SK-N-SH (cell line): Measurements from ENCODE around the gene SUCLG2. TPM values are rescaled to one million over a fixed set of nuclear protein-coding genes. Genes with fewer than 3 reads are reported as not detected.

Experiments used
- CTCF ChIA-PET: fragments of 300-600, 350-600 bp; formaldehyde crosslinking; extraction: SDS; loops from one replicate; lab custom pipeline; 2021; lab: Yijun Ruan, JAX
- POLR2A ChIA-PET: fragments of 350-600 bp; sonication (Branson Sonifier 250); formaldehyde crosslinking; extraction: SDS; loops from one replicate; lab custom pipeline; 2020; ENCODE audit warnings: antibody characterized with exemption, inconsistent platforms; lab: Yijun Ruan, JAX
- DNase-seq: peaks from one replicate; pipeline ENCODE4 v3.0.0; 2012
- H2AFZ ChIP-seq: fragments of 200-600 bp; sonication (generic); 2 replicates; pipeline ENCODE4 v1.8.1; 2016; ENCODE audit warnings: antibody characterized with exemption, mild to moderate bottlenecking, low read depth
- H3F3A ChIP-seq: fragments of 200-600 bp; sonication (generic); replicated peaks from 2 replicates; pipeline ENCODE3; 2016; ENCODE audit warnings: antibody characterized with exemption, mild to moderate bottlenecking; ENCODE audit not compliant: insufficient read depth
- H3K27ac ChIP-seq, 2 experiments: fragments of 200-500 bp in 1 of 2; fragments of 200-600 bp in 1 of 2; sonication (Bioruptor generic) in 1 of 2; sonication (generic), shearing (Covaris generic) in 1 of 2; 2 replicates each; pipeline versions ENCODE4 v1.5.1 to v1.6.1; 2014 to 2016; ENCODE audit warnings: low read depth in 2 of 2, inconsistent platforms in 1 of 2, low read length in 1 of 2, mild to moderate bottlenecking in 1 of 2, mixed read lengths in 1 of 2
- H3K27me3 ChIP-seq: fragments of 200-600 bp; sonication (generic), shearing (Covaris generic); 2 replicates; pipeline ENCODE4 v1.6.1; 2016; ENCODE audit warnings: mixed run types; ENCODE audit not compliant: insufficient read depth
- H3K36me3 ChIP-seq, 2 experiments: fragments of 200-500 bp in 1 of 2; fragments of 200-600 bp in 1 of 2; sonication (Bioruptor generic) in 1 of 2; sonication (generic) in 1 of 2; replicated peaks in 1 of 2; 2 replicates each; pipeline versions ENCODE3 to v1.5.1; 2014 to 2016; ENCODE audit warnings: low read length in 1 of 2, mild to moderate bottlenecking in 1 of 2; ENCODE audit not compliant: insufficient read depth in 2 of 2, control insufficient read depth in 1 of 2
- H3K4me1 ChIP-seq, 2 experiments: fragments of 200-500 bp in 1 of 2; fragments of 200-600 bp in 1 of 2; sonication (Bioruptor generic) in 1 of 2; sonication (generic), shearing (Covaris generic) in 1 of 2; 2 replicates each; pipeline versions ENCODE4 v1.5.1 to v1.6.1; 2014 to 2016; ENCODE audit warnings: low read depth in 1 of 2, low read length in 1 of 2, mixed run types in 1 of 2; ENCODE audit not compliant: insufficient read depth in 2 of 2, control insufficient read depth in 1 of 2
- H3K4me2 ChIP-seq: fragments of 200-600 bp; sonication (generic), shearing (Covaris generic); 2 replicates; pipeline ENCODE4 v1.6.1; 2017; ENCODE audit warnings: mixed run types
- H3K4me3 ChIP-seq, 2 experiments: fragments of 200-500 bp in 1 of 2; fragments of 200-600 bp in 1 of 2; sonication (Bioruptor generic) in 1 of 2; sonication (generic), shearing (Covaris generic) in 1 of 2; 2 replicates each; pipeline versions ENCODE4 v1.5.1 to v1.8.1; 2014 to 2016; ENCODE audit warnings: low read depth in 2 of 2, inconsistent platforms in 1 of 2, low read length in 1 of 2, mild to moderate bottlenecking in 1 of 2, mixed read lengths in 1 of 2, moderate library complexity in 1 of 2
- H3K79me2 ChIP-seq: fragments of 200-600 bp; sonication (generic); 2 replicates; pipeline ENCODE4 v1.8.1; 2017; ENCODE audit warnings: mild to moderate bottlenecking; ENCODE audit not compliant: insufficient read depth
- H3K9ac ChIP-seq: fragments of 200-600 bp; sonication (generic); 2 replicates; pipeline ENCODE4 v1.6.1; 2017; ENCODE audit warnings: mixed run types
- H3K9me2 ChIP-seq: fragments of 200-600 bp; sonication (generic); 2 replicates; pipeline ENCODE4 v1.6.1; 2017; ENCODE audit warnings: mixed run types
- H3K9me3 ChIP-seq: fragments of 200-600 bp; sonication (generic); 2 replicates; pipeline ENCODE4 v1.6.1; 2017; ENCODE audit warnings: mixed run types, mild to moderate bottlenecking, moderate library complexity
- H4K20me1 ChIP-seq: fragments of 200-600 bp; sonication (generic); 2 replicates; pipeline ENCODE4 v1.6.1; 2017; ENCODE audit warnings: mild to moderate bottlenecking, mixed run types; ENCODE audit not compliant: insufficient read depth
- CTCF ChIP-seq: fragments of 200-600 bp; sonication (generic); IDR thresholded peaks from 2 replicates; pipeline ENCODE4 v1.6.1; 2017; ENCODE audit warnings: antibody characterized with exemption, mild to moderate bottlenecking, moderate library complexity
- ELF1 ChIP-seq: IDR thresholded peaks from 2 replicates; pipeline ENCODE4 v1.4.0; 2012
- FOSL2 ChIP-seq: IDR thresholded peaks from 2 replicates; pipeline ENCODE4 v1.4.0; 2012; ENCODE audit warnings: low read depth, mild to moderate bottlenecking, moderate library complexity, borderline replicate concordance
- GABPA ChIP-seq: IDR thresholded peaks from 2 replicates; pipeline ENCODE4 v1.4.0; 2012; ENCODE audit warnings: low read depth, mild to moderate bottlenecking
- MXI1 ChIP-seq: IDR thresholded peaks from 2 replicates; pipeline ENCODE4 v1.6.1; 2012; ENCODE audit warnings: mild to moderate bottlenecking, low read depth, low read length, improper control_type of control experiment
- PBX3 ChIP-seq: IDR thresholded peaks from 2 replicates; pipeline ENCODE4; 2012
- POLR2AphosphoS5 ChIP-seq: IDR thresholded peaks from 2 replicates; pipeline ENCODE4 v1.6.1; 2012; ENCODE audit warnings: low read depth, low read length
- TCF12 ChIP-seq: IDR thresholded peaks from 2 replicates; pipeline ENCODE4 v1.4.0; 2012
- USF1 ChIP-seq: IDR thresholded peaks from 2 replicates; pipeline ENCODE4 v1.4.0; 2012; ENCODE audit warnings: low read depth, borderline replicate concordance
- WGBS: methylation state at CpG from one replicate; pipeline ENCODE4 v1.1.6; 2017; ENCODE audit warnings: low lambda C conversion rate; 5-methylcytosine and 5-hydroxymethylcytosine counted together
- polyA plus RNA-seq, 3 experiments: library from polyadenylated mRNA; depleted of rRNA; stranded (reverse); fragments of >200 nt; gene quantifications; 2 replicates each; pipeline ENCODE4 v1.2.3, GENCODE V29; 2012
- TF ChIP-seq, protein P1 (sequence below): IDR thresholded peaks from 2 replicates; pipeline ENCODE4 v1.4.0; 2012; ENCODE audit warnings: low read depth, borderline replicate concordance
- TF ChIP-seq, protein P2 (sequence below): IDR thresholded peaks from 2 replicates; pipeline ENCODE4 v1.6.1; 2012; ENCODE audit warnings: mild to moderate bottlenecking, low read depth, low read length, moderate library complexity

Gene SUCLG2
- polyA plus RNA-seq, 1 of the 3 experiments (the other 2 are of a cell fraction): 20.2 TPM

DNA sequence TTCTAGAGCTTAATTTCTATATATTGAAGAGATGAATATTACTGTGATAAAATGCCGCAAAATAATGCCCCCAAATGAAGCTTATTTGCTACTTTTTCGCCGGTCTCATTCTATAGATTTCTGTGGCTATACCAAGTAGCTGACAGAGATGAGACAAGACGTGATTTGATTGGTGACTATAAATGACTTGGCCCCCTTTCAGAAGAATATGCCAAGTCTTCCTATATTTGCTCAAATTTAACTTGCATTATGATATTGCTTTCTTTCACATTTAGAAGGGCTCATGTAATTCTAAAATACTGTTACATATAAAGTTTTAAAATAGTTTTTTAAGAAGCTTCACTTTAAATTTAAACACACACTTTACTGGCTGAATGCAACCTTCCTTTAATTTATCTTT lies 180.1 kb downstream of the SUCLG2 start:
- no peaks in the 10 kb centered on the region for H3K9me3 ChIP-seq
- H2AFZ ChIP-seq: no peak overlapping the region
- no peak overlapping the region for H3K4me3 ChIP-seq
- H3K79me2 ChIP-seq: no peaks in the 10 kb centered on the region
- TF ChIP-seq CTCF (no peak), POLR2AphosphoS5 (no peak)
- no peaks in the 10 kb centered on the region for H3K27me3 ChIP-seq
- H3K9ac ChIP-seq: no peak overlapping the region
- 91% methylated on average over 4 of the region's 4 CpGs for WGBS
- H3K4me2 ChIP-seq: no peak overlapping the region
- no peaks in the 10 kb centered on the region for H3F3A ChIP-seq
- no peaks in the 10 kb centered on the region for H3K9me2 ChIP-seq
- no peak overlapping the region for H3K27ac ChIP-seq
- no peak for DNase-seq
- ChIA-PET POLR2A (no interaction called here), CTCF (interaction anchor here (1.0 kb wide), 1 partner anchor 18 kb away, joined by 3 read pairs; no protein-coding TSS in a partner anchor)
- no peaks in the 10 kb centered on the region for H4K20me1 ChIP-seq
- no peaks in the 10 kb centered on the region for H3K4me1 ChIP-seq
- no peaks in the 10 kb centered on the region for H3K36me3 ChIP-seq

DNA sequence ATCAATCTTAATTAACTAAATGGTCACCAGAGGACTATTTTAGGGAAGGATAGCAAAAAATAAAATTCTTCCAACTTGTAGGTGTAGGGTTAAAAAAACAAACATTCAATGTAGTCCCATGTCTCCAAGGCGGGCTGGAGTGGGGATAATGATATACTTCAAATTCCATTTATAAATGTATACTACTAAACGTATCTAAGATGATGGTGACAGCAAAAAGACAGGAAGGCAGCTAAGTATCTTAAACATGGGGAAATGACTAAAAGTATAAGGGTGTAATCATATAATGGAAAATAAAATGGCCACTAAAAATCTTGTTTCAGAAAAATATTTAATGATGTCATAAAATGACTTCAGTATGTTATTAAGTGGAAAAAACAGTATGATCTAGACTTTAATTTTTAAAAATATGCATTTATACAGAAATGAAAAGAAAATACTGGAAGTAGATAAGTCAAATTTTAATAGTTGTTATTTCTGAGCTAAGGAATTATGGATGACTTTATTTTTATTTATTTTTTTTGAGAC lies 181.7 kb downstream of the SUCLG2 start:
- Histone ChIP-seq H3K36me3 (no peaks in the 10 kb centered on the region), H3K9ac (no peak overlapping the region)
- TF ChIP-seq TCF12 (no peak), PBX3 (no peak), MXI1 (no peak)
- TF ChIP-seq, all 33 proteins: peak for 0
- 96% methylated on average over 2 of the region's 2 CpGs for WGBS
- no peak for DNase-seq
- Histone ChIP-seq H3K27ac (no peak overlapping the region), H2AFZ (no peak overlapping the region), H3F3A (no peaks in the 10 kb centered on the region), H3K4me1 (no peaks in the 10 kb centered on the region), H3K4me3 (no peak overlapping the region), H3K79me2 (no peaks in the 10 kb centered on the region), H3K4me2 (no peak overlapping the region), H3K27me3 (no peaks in the 10 kb centered on the region), H4K20me1 (no peaks in the 10 kb centered on the region), H3K9me2 (no peaks in the 10 kb centered on the region), H3K9me3 (no peaks in the 10 kb centered on the region)
- ChIA-PET CTCF (no interaction called here), POLR2A (no interaction called here)

- H3K27me3 ChIP-seq: no peaks in the 10 kb centered on the region
- no peaks in the 10 kb centered on the region for H3K79me2 ChIP-seq
- H3F3A ChIP-seq: no peaks in the 10 kb centered on the region
- H3K4me2 ChIP-seq: no peak overlapping the region
- no peaks in the 10 kb centered on the region for H3K4me1 ChIP-seq
- POLR2A ChIA-PET: no interaction called here
- no peaks in the 10 kb centered on the region for H4K20me1 ChIP-seq
- 100% methylated on average over 1 of the region's 1 CpG for WGBS
- no peaks in the 10 kb centered on the region for H3K9me2 ChIP-seq
- H3K4me3 ChIP-seq: no peak overlapping the region
- H3K9me3 ChIP-seq: no peaks in the 10 kb centered on the region
- no peak for DNase-seq
- CTCF ChIA-PET: no interaction called here
- H3K36me3 ChIP-seq: no peaks in the 10 kb centered on the region
- no peak overlapping the region for H3K9ac ChIP-seq
- H3K27ac ChIP-seq: no peak overlapping the region
- no peak overlapping the region for H2AFZ ChIP-seq
- TF ChIP-seq, protein P1, sequence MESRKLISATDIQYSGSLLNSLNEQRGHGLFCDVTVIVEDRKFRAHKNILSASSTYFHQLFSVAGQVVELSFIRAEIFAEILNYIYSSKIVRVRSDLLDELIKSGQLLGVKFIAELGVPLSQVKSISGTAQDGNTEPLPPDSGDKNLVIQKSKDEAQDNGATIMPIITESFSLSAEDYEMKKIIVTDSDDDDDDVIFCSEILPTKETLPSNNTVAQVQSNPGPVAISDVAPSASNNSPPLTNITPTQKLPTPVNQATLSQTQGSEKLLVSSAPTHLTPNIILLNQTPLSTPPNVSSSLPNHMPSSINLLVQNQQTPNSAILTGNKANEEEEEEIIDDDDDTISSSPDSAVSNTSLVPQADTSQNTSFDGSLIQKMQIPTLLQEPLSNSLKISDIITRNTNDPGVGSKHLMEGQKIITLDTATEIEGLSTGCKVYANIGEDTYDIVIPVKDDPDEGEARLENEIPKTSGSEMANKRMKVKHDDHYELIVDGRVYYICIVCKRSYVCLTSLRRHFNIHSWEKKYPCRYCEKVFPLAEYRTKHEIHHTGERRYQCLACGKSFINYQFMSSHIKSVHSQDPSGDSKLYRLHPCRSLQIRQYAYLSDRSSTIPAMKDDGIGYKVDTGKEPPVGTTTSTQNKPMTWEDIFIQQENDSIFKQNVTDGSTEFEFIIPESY: no peak
- TF ChIP-seq FOSL2: no peak
- TF ChIP-seq GABPA: no peak
- TF ChIP-seq USF1: no peak
- no peak for TF ChIP-seq ELF1
- TF ChIP-seq, protein P2, sequence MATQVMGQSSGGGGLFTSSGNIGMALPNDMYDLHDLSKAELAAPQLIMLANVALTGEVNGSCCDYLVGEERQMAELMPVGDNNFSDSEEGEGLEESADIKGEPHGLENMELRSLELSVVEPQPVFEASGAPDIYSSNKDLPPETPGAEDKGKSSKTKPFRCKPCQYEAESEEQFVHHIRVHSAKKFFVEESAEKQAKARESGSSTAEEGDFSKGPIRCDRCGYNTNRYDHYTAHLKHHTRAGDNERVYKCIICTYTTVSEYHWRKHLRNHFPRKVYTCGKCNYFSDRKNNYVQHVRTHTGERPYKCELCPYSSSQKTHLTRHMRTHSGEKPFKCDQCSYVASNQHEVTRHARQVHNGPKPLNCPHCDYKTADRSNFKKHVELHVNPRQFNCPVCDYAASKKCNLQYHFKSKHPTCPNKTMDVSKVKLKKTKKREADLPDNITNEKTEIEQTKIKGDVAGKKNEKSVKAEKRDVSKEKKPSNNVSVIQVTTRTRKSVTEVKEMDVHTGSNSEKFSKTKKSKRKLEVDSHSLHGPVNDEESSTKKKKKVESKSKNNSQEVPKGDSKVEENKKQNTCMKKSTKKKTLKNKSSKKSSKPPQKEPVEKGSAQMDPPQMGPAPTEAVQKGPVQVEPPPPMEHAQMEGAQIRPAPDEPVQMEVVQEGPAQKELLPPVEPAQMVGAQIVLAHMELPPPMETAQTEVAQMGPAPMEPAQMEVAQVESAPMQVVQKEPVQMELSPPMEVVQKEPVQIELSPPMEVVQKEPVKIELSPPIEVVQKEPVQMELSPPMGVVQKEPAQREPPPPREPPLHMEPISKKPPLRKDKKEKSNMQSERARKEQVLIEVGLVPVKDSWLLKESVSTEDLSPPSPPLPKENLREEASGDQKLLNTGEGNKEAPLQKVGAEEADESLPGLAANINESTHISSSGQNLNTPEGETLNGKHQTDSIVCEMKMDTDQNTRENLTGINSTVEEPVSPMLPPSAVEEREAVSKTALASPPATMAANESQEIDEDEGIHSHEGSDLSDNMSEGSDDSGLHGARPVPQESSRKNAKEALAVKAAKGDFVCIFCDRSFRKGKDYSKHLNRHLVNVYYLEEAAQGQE: no peak
Observed at GRCh38 chr3:67470207-67470606, 184.2 kb downstream of the SUCLG2 start.
